Sigmoid colon (tissue), 4 donors: Measurements from ENCODE around the gene SLC17A5.

ENCODE experiments used
- CTCF ChIP-seq, 4 experiments: fragments of 450-650 bp in 3 of 4; fragments of 200-600 bp in 1 of 4; IDR thresholded peaks; one replicate each; pipeline ENCODE4 v1.5.1; 2016 to 2019; ENCODE audit warnings: antibody characterized with exemption in 4 of 4, mild to moderate bottlenecking in 3 of 4, moderate library complexity in 2 of 4
- EP300 ChIP-seq, 4 donors: sonication (generic); formaldehyde crosslinking; IDR thresholded peaks; one replicate each; pipeline ENCODE4 v1.6.1; 2017; ENCODE audit warnings: antibody characterized with exemption in 4 of 4
- POLR2A ChIP-seq, 2 donors: fragments of 450-650 bp; IDR thresholded peaks; one replicate each; pipeline ENCODE4 v1.6.1; 2016; ENCODE audit warnings: antibody characterized with exemption in 2 of 2, mild to moderate bottlenecking in 2 of 2, moderate library complexity in 2 of 2
- POLR2AphosphoS5 ChIP-seq, 4 donors: sonication (generic); formaldehyde crosslinking; IDR thresholded peaks; one replicate each; pipeline ENCODE4 v1.6.1; 2017; ENCODE audit warnings: antibody characterized with exemption in 4 of 4

GRCh38 chr6:73694711-73695411 is 41.1 kb upstream of the SLC17A5 start:
- TF ChIP-seq POLR2A (IDR thresholded peaks at IDR 0.05) = no peak
- TF ChIP-seq POLR2AphosphoS5 (IDR thresholded peaks at IDR 0.05) = no peak
- no peak for TF ChIP-seq CTCF (IDR thresholded peaks at IDR 0.05)
- no peak for TF ChIP-seq EP300 (IDR thresholded peaks at IDR 0.05)
